Mesenchymal stem cell (in vitro differentiated cells and primary cell): ENCODE measurements around the gene EDC4.
A peak's percentile ranks its signal among the peaks of the same experiment; 100 is the strongest.

Experiments
- DNase-seq: peaks from one replicate; pipeline ENCODE4 v3.0.0-alpha.2; 2013
- H2AFZ ChIP-seq: one replicate; pipeline ENCODE4 v1.6.1; 2013; ENCODE audit warnings: low read depth, mild to moderate bottlenecking, control low read depth, inconsistent platforms, low read length, moderate library complexity
- H2AK5ac ChIP-seq: 2 replicates; pipeline ENCODE4 v1.6.1; 2013; ENCODE audit warnings: low read length, moderate library complexity, mild to moderate bottlenecking, inconsistent platforms; ENCODE audit not compliant: severe bottlenecking
- H2BK120ac ChIP-seq: one replicate; pipeline ENCODE4 v1.6.1; 2013; ENCODE audit warnings: low read depth, mild to moderate bottlenecking, inconsistent platforms, low read length, moderate library complexity
- H2BK12ac ChIP-seq, 2 experiments: one replicate each; pipeline ENCODE4 v1.6.1; 2013; ENCODE audit warnings: inconsistent platforms in 2 of 2, low read length in 2 of 2, mild to moderate bottlenecking in 2 of 2, moderate library complexity in 2 of 2, control low read depth in 1 of 2
- H2BK15ac ChIP-seq: one replicate; pipeline ENCODE4 v1.6.1; 2013; ENCODE audit warnings: mild to moderate bottlenecking, low read depth, inconsistent platforms; ENCODE audit not compliant: poor library complexity, severe bottlenecking
- H2BK5ac ChIP-seq: 2 replicates; pipeline ENCODE4 v1.6.1; 2013; ENCODE audit warnings: low read depth, mild to moderate bottlenecking, low read length, control low read depth, inconsistent platforms; ENCODE audit not compliant: poor library complexity, severe bottlenecking
- H3K14ac ChIP-seq, 2 experiments: one replicate each; pipeline ENCODE4 v1.6.1; 2013; ENCODE audit warnings: inconsistent platforms in 2 of 2, low read length in 2 of 2, control low read depth in 1 of 2, mild to moderate bottlenecking in 1 of 2, moderate library complexity in 1 of 2
- H3K18ac ChIP-seq, 2 experiments: one replicate each; pipeline ENCODE4 v1.6.1; 2013; ENCODE audit warnings: inconsistent platforms in 2 of 2, low read length in 2 of 2, control low read depth in 1 of 2, low read depth in 1 of 2, mild to moderate bottlenecking in 1 of 2
- H3K23ac ChIP-seq, 2 experiments: one replicate each; pipeline ENCODE4 v1.6.1; 2013; ENCODE audit warnings: inconsistent platforms in 2 of 2, low read length in 2 of 2, mild to moderate bottlenecking in 2 of 2, moderate library complexity in 2 of 2, control low read depth in 1 of 2
- H3K27ac ChIP-seq: 2 replicates; pipeline ENCODE4 v1.5.1; 2013; ENCODE audit warnings: mild to moderate bottlenecking, moderate library complexity, low read length, control low read depth, inconsistent platforms; ENCODE audit not compliant: poor library complexity, severe bottlenecking
- H3K27me3 ChIP-seq, 2 experiments: 2 replicates each; pipeline versions ENCODE4 v1.6.1 to v1.7.0; 2013; ENCODE audit warnings: low read length in 2 of 2, mild to moderate bottlenecking in 2 of 2, moderate library complexity in 2 of 2, control low read depth in 1 of 2, inconsistent platforms in 1 of 2; ENCODE audit not compliant: control insufficient read depth in 1 of 2, insufficient read depth in 1 of 2
- H3K36me3 ChIP-seq, 2 experiments: 2 replicates each; pipeline versions ENCODE4 v1.6.1 to v1.7.0; 2013; ENCODE audit warnings: low read length in 2 of 2, control low read depth in 1 of 2, inconsistent platforms in 1 of 2, low read depth in 1 of 2, mild to moderate bottlenecking in 1 of 2; ENCODE audit not compliant: insufficient read depth in 2 of 2, control insufficient read depth in 1 of 2
- H3K4ac ChIP-seq, 2 experiments: one replicate each; pipeline ENCODE4 v1.6.1; 2013; ENCODE audit warnings: inconsistent platforms in 2 of 2, low read length in 2 of 2, mild to moderate bottlenecking in 2 of 2, moderate library complexity in 2 of 2, control low read depth in 1 of 2, low read depth in 1 of 2
- H3K4me1 ChIP-seq: 2 replicates; pipeline ENCODE4 v1.6.1; 2013; ENCODE audit warnings: low read depth, low read length, control low read depth; ENCODE audit not compliant: control insufficient read depth, insufficient read depth
- H3K4me2 ChIP-seq: 2 replicates; pipeline ENCODE4 v1.6.1; 2013; ENCODE audit warnings: low read length, mild to moderate bottlenecking, inconsistent platforms; ENCODE audit not compliant: poor library complexity, severe bottlenecking
- H3K4me3 ChIP-seq, 2 experiments: 2 replicates each; pipeline versions ENCODE4 v1.5.1 to v1.7.0; 2013; ENCODE audit warnings: low read length in 2 of 2, mild to moderate bottlenecking in 2 of 2, control low read depth in 1 of 2, low read depth in 1 of 2; ENCODE audit not compliant: insufficient read depth in 1 of 2
- H3K79me1 ChIP-seq: replicated peaks from 2 replicates; pipeline ENCODE4 v1.6.1; 2013; ENCODE audit warnings: mild to moderate bottlenecking, control low read depth, low read length, inconsistent platforms; ENCODE audit not compliant: poor library complexity, severe bottlenecking
- H3K9ac ChIP-seq: 2 replicates; pipeline ENCODE4 v1.7.0; 2013; ENCODE audit warnings: mild to moderate bottlenecking, low read length, moderate library complexity
- H3K9me3 ChIP-seq: 2 replicates; pipeline ENCODE4 v1.7.0; 2013; ENCODE audit warnings: mild to moderate bottlenecking, low read length; ENCODE audit not compliant: control insufficient read depth
- H4K8ac ChIP-seq: one replicate; pipeline ENCODE4 v1.6.1; 2013; ENCODE audit warnings: inconsistent platforms, mild to moderate bottlenecking, low read length, moderate library complexity
- H4K91ac ChIP-seq: one replicate; pipeline ENCODE4 v1.6.1; 2013; ENCODE audit warnings: mild to moderate bottlenecking, low read length, inconsistent platforms
- WGBS: methylation state at CpG from one replicate; pipeline ENCODE4 v1.1.7; 2013; ENCODE audit warnings: mixed read lengths; 5-methylcytosine and 5-hydroxymethylcytosine counted together

Gene EDC4

GRCh38 chr16:67842509-67843342 lies 30.1 kb upstream of the EDC4 start:
- H3K18ac ChIP-seq = peak overlapping the region; percentile 97 to 100
- peak overlapping the region; percentile 98 for H3K9ac ChIP-seq
- WGBS = under 1% methylated on average over 63 of the region's 67 CpGs
- H4K91ac ChIP-seq = peak overlapping the region; percentile 88
- H4K8ac ChIP-seq = peak overlapping the region; percentile 91
- H2BK120ac ChIP-seq = no peak overlapping the region
- peak overlapping the region; percentile 43 to 74 for H3K23ac ChIP-seq
- peak overlapping the region; percentile 97 for H2BK5ac ChIP-seq
- H3K36me3 ChIP-seq = peaks cover 4 to 9% of the 10 kb centered on the region in 2 experiments
- H3K4ac ChIP-seq = peak overlapping the region; percentile 92 to 96
- peak overlapping the region in 1 of 2 experiments; percentile 74 for H3K14ac ChIP-seq
- H3K4me2 ChIP-seq = peak overlapping the region; percentile 70
- H2BK15ac ChIP-seq = peak overlapping the region; percentile 99
- H3K4me1 ChIP-seq = peaks cover 19% of the 10 kb centered on the region
- peak overlapping the region; percentile 10 for H2AFZ ChIP-seq
- H3K9me3 ChIP-seq = no peaks in the 10 kb centered on the region
- peak; percentile 82 for DNase-seq
- no peaks in the 10 kb centered on the region for H3K27me3 ChIP-seq
- H3K4me3 ChIP-seq = peak overlapping the region; percentile 89 to 92
- peaks cover 5% of the 10 kb centered on the region for H3K79me1 ChIP-seq
- peak overlapping the region in 1 of 2 experiments; percentile 70 for H2BK12ac ChIP-seq
- peak overlapping the region; percentile 34 for H3K27ac ChIP-seq
- no peak overlapping the region for H2AK5ac ChIP-seq

GRCh38 chr16:67843343-67843765 lies 29.5 kb upstream of the EDC4 start:
- Histone ChIP-seq H3K4me1 (peaks cover 22% of the 10 kb centered on the region), H2BK5ac (no peak overlapping the region), H3K9me3 (no peaks in the 10 kb centered on the region), H2BK15ac (no peak overlapping the region), H3K14ac (peak overlapping the region in 1 of 2 experiments; percentile 74), H3K36me3 (peaks cover 4 to 9% of the 10 kb centered on the region in 2 experiments), H3K9ac (peak overlapping the region; percentile 98), H3K4me3 (peak overlapping the region; percentile 89 to 92), H2BK120ac (no peak overlapping the region), H3K79me1 (peaks cover 5% of the 10 kb centered on the region), H2AK5ac (no peak overlapping the region), H2BK12ac (no peak overlapping the region), H3K23ac (peak overlapping the region in 1 of 2 experiments; percentile 94), H3K27ac (peak overlapping the region; percentile 24), H3K4ac (peak overlapping the region; percentile 19 to 35), H4K8ac (peak overlapping the region; percentile 12), H4K91ac (peak overlapping the region; percentile 11), H2AFZ (no peak overlapping the region), H3K4me2 (peak overlapping the region; percentile 70), H3K27me3 (no peaks in the 10 kb centered on the region), H3K18ac (peak overlapping the region; percentile 58 to 76)
- WGBS = 24% methylated on average over 11 of the region's 11 CpGs
- peak; percentile 66 for DNase-seq

GRCh38 chr16:67844497-67844896 lies 28.4 kb upstream of the EDC4 start:
- no peak overlapping the region for H2BK15ac ChIP-seq
- no peak overlapping the region for H3K23ac ChIP-seq
- H3K9me3 ChIP-seq = no peaks in the 10 kb centered on the region
- H3K27ac ChIP-seq = no peak overlapping the region
- peaks cover 8 to 13% of the 10 kb centered on the region in 2 experiments for H3K36me3 ChIP-seq
- H2AK5ac ChIP-seq = no peak overlapping the region
- peak; percentile 46 for DNase-seq
- H2BK5ac ChIP-seq = no peak overlapping the region
- H3K4ac ChIP-seq = no peak overlapping the region
- no peak overlapping the region for H2BK12ac ChIP-seq
- H3K18ac ChIP-seq = no peak overlapping the region
- no peak overlapping the region for H2AFZ ChIP-seq
- peak overlapping the region; percentile 98 for H3K9ac ChIP-seq
- no peak overlapping the region for H2BK120ac ChIP-seq
- H3K4me3 ChIP-seq = peak overlapping the region in 1 of 2 experiments; percentile 92
- peaks cover 28% of the 10 kb centered on the region for H3K4me1 ChIP-seq
- no peaks in the 10 kb centered on the region for H3K27me3 ChIP-seq
- no peak overlapping the region for H4K91ac ChIP-seq
- no peak overlapping the region for H3K4me2 ChIP-seq
- H3K14ac ChIP-seq = no peak overlapping the region
- H4K8ac ChIP-seq = no peak overlapping the region
- WGBS = 86% methylated on average over 4 of the region's 4 CpGs
- peaks cover 4% of the 10 kb centered on the region for H3K79me1 ChIP-seq
